GM11168 (cell line): ENCODE data around the gene RALB.

Source experiments
- in situ Hi-C: fragments of 300-500 bp; cut with MboI; formaldehyde crosslinking; loops from one replicate; pipeline ENCODE4 v1.12.0; 2022; ENCODE audit warnings: low sequenced_read_pairs; ENCODE audit not compliant: unreplicated experiment

The RALB gene

GRCh38 chr2:120239488-120240287 is 13.0 kb upstream of the RALB start:
- in situ Hi-C loops = no loop called here

- in situ Hi-C loops = no loop called here
Measured at GRCh38 chr2:120240901-120241429, 11.7 kb upstream of the RALB start.

GRCh38 chr2:120241684-120242083 is 11.0 kb upstream of the RALB start:
- in situ Hi-C loops = no loop called here

- in situ Hi-C loops = no loop called here
Measured at GRCh38 chr2:120243211-120243610, 9.4 kb upstream of the RALB start.

- in situ Hi-C loops = no loop called here
Measured at GRCh38 chr2:120243875-120244553, 8.6 kb upstream of the RALB start.

- in situ Hi-C loops = no loop called here
Measured at GRCh38 chr2:120244656-120245519, 7.8 kb upstream of the RALB start.

- in situ Hi-C loops = no loop called here
Measured at GRCh38 chr2:120245520-120246332, 6.9 kb upstream of the RALB start.

GRCh38 chr2:120246546-120247300 is 5.9 kb upstream of the RALB start:
- in situ Hi-C loops = no loop called here

- in situ Hi-C loops = no loop called here
Measured at GRCh38 chr2:120247851-120248250, 4.8 kb upstream of the RALB start.

- in situ Hi-C loops = no loop called here
Measured at GRCh38 chr2:120250640-120251039, 2.0 kb upstream of the RALB start.

- in situ Hi-C loops = no loop called here
Measured at GRCh38 chr2:120251078-120251477, 1.6 kb upstream of the RALB start.

- in situ Hi-C loops = no loop called here
Measured at GRCh38 chr2:120251880-120252224, 800 bp upstream of the RALB start.

GRCh38 chr2:120253021-120253882 is 600 bp downstream of the RALB start:
- in situ Hi-C loops = no loop called here

GRCh38 chr2:120254178-120254577 is 1.5 kb downstream of the RALB start:
- in situ Hi-C loops = no loop called here

GRCh38 chr2:120255071-120255470 is 2.4 kb downstream of the RALB start:
- in situ Hi-C loops = no loop called here

GRCh38 chr2:120255986-120256650 is 3.5 kb downstream of the RALB start:
- in situ Hi-C loops = no loop called here

- in situ Hi-C loops = no loop called here
Measured at GRCh38 chr2:120256651-120257000, 4.0 kb downstream of the RALB start.

- in situ Hi-C loops = no loop called here
Measured at GRCh38 chr2:120257522-120257921, 4.9 kb downstream of the RALB start.
